ENCODE measurements around the gene PCDH9. TPM values are rescaled to one million over a fixed set of nuclear protein-coding genes. Genes with fewer than 3 reads are reported as not detected.
A peak's percentile ranks its signal among the peaks of the same experiment; 100 is the strongest.

PCDH9 gene
- total and polyA plus RNA-seq, 8 donors = 2.0 to 11.6 (median 3.1) TPM

GRCh38 chr13:66751691-66752090, 478.4 kb downstream of the PCDH9 start:
- TF ChIP-seq, protein P1, sequence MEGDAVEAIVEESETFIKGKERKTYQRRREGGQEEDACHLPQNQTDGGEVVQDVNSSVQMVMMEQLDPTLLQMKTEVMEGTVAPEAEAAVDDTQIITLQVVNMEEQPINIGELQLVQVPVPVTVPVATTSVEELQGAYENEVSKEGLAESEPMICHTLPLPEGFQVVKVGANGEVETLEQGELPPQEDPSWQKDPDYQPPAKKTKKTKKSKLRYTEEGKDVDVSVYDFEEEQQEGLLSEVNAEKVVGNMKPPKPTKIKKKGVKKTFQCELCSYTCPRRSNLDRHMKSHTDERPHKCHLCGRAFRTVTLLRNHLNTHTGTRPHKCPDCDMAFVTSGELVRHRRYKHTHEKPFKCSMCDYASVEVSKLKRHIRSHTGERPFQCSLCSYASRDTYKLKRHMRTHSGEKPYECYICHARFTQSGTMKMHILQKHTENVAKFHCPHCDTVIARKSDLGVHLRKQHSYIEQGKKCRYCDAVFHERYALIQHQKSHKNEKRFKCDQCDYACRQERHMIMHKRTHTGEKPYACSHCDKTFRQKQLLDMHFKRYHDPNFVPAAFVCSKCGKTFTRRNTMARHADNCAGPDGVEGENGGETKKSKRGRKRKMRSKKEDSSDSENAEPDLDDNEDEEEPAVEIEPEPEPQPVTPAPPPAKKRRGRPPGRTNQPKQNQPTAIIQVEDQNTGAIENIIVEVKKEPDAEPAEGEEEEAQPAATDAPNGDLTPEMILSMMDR (IDR thresholded peaks at IDR 0.05) = no peak
- Histone ChIP-seq H3K27me3 (no peaks in the 10 kb centered on the region), H3K4me3 (no peak overlapping the region), H3K36me3 (no peaks in the 10 kb centered on the region), H3K27ac (no peak overlapping the region), H3K9me3 (no peaks in the 10 kb centered on the region), H3K4me1 (no peaks in the 10 kb centered on the region)
- ATAC-seq = no peak
- DNase-seq = no peak
- intact Hi-C loops (cut with DNase I) = no loop called here

DNA sequence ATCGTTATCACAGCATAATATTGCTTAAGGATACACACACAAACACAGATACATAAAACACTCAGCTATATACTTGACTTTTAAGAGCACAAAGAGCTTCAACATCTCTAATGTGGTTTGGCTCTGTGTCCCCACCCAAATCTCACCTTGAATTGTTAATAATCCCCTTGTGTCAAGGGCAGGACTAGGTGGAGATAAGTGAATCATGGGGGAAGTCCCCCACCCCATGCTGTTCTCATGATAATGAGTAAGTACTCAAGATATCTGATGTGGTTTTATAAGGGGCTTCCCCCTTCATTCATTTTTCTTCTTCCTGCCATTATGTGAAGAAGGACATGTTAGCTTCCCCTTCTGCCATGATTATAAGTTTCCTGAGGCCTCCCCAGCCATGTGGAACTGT, 481.4 kb downstream of the PCDH9 start:
- TF ChIP-seq, protein P1 (IDR thresholded peaks at IDR 0.05) = no peak
- Histone ChIP-seq H3K4me3 (no peak overlapping the region), H3K36me3 (no peaks in the 10 kb centered on the region), H3K9me3 (no peaks in the 10 kb centered on the region), H3K27ac (no peak overlapping the region), H3K27me3 (no peaks in the 10 kb centered on the region), H3K4me1 (no peaks in the 10 kb centered on the region)
- DNase-seq (peak in 1 of 4 donors; percentile 12), ATAC-seq (peak; percentile 53)
- intact Hi-C loops (cut with DNase I) = no loop called here

DNA sequence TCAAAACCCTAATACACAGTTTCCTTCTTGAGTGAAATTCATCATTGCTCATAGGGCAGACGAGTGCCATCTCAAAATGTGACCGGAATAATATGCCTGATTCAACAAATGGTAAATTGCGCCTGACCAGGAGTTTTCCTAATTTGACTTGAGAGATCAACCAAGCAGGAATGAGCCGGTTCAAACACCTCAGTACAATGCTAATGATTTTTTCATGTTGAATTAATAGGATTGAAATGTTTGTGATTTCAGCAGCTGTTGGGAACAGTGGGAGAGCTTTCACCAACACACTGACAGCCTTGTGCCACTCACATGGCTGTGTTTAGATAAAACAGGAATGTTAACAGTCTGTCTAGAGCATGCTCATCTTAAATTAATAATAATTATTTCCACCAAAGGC, 484.8 kb downstream of the PCDH9 start:
- no peaks in the 10 kb centered on the region for H3K4me1 ChIP-seq
- intact Hi-C loops (cut with DNase I) = no loop called here
- TF ChIP-seq, protein P1 (IDR thresholded peaks at IDR 0.05) = no peak
- no peak overlapping the region for H3K4me3 ChIP-seq
- H3K36me3 ChIP-seq = no peaks in the 10 kb centered on the region
- H3K27ac ChIP-seq = no peak overlapping the region
- no peak for ATAC-seq
- no peak for DNase-seq
- H3K9me3 ChIP-seq = no peaks in the 10 kb centered on the region
- no peaks in the 10 kb centered on the region for H3K27me3 ChIP-seq

DNA sequence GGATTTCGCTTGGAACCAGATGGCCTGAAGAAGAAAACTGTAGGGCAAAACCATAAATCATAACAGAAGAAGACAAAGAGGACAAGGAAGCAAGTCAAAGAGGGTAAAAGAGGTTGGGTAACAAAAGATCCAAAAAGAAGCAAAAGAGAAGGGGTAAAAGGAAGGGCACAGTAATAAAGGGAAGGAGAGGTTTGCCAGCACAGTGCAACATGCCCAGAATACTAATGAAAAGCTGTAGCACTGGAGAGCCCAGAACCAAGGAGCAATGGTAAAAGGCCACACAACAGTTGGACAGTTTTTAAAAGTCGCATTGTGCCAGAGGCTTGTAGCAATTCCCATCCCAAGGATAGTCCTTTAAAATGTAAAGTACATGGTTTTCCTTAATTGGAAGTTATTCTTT, 506.6 kb downstream of the PCDH9 start:
- H3K4me1 ChIP-seq = no peaks in the 10 kb centered on the region
- ATAC-seq (no peak), DNase-seq (no peak)
- H3K36me3 ChIP-seq = no peaks in the 10 kb centered on the region
- H3K27ac ChIP-seq = no peak overlapping the region
- H3K4me3 ChIP-seq = no peak overlapping the region
- no peaks in the 10 kb centered on the region for H3K27me3 ChIP-seq
- TF ChIP-seq, protein P1 (IDR thresholded peaks at IDR 0.05) = no peak
- intact Hi-C loops (cut with DNase I) = no loop called here
- no peaks in the 10 kb centered on the region for H3K9me3 ChIP-seq

DNA sequence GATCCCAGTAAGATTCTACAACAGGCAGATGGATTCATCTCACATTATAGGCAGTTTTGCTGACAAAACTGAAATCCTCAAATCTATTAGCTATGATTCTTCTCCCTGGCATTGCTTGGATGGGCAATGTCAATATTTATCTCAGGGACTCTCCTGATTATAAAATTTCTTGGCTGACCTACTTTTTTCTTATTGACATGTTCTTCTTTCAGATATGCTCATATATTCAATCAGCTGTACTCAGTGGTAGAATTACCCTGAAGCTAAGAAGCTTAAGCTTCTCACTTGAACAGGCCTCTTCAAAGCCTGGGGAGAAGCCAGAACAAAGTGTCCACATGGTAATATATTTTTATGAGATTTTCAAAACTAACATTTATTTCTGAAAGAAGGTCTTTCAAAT, 513.6 kb downstream of the PCDH9 start:
- no peaks in the 10 kb centered on the region for H3K9me3 ChIP-seq
- H3K4me3 ChIP-seq = no peak overlapping the region
- TF ChIP-seq, protein P1 (IDR thresholded peaks at IDR 0.05) = no peak
- no peaks in the 10 kb centered on the region for H3K4me1 ChIP-seq
- H3K27ac ChIP-seq = no peak overlapping the region
- no peaks in the 10 kb centered on the region for H3K27me3 ChIP-seq
- DNase-seq (no peak), ATAC-seq (no peak)
- H3K36me3 ChIP-seq = no peaks in the 10 kb centered on the region
- intact Hi-C loops (cut with DNase I) = no loop called here

All from left lung (tissue), 10 donors.